Lower lobe of right lung (tissue), 2 donors: ENCODE results near the gene FXYD3. TPM values are rescaled to one million over a fixed set of nuclear protein-coding genes. Genes with fewer than 3 reads are reported as not detected.

Experiments used
- ATAC-seq, 2 donors: fragments of 200-7000 bp; cut with Tn5 transposase; one replicate each; pipeline ENCODE4 v1.9.1; 2020 to 2022; ENCODE audit warnings: mild to moderate bottlenecking in 2 of 2, moderate library complexity in 2 of 2
- DNase-seq: peaks from one replicate; pipeline ENCODE4 v3.0.0-alpha.2; 2020
- H3K27ac ChIP-seq: fragments of 200-600 bp; one replicate; pipeline ENCODE4 v1.8.0; 2022
- H3K27me3 ChIP-seq: fragments of 200-600 bp; one replicate; pipeline ENCODE4 v1.8.0; 2022; ENCODE audit warnings: low read depth
- H3K36me3 ChIP-seq: fragments of 200-600 bp; one replicate; pipeline ENCODE4 v1.8.0; 2022; ENCODE audit warnings: mild to moderate bottlenecking
- H3K4me1 ChIP-seq: fragments of 200-600 bp; one replicate; pipeline ENCODE4 v1.8.0; 2022
- H3K4me3 ChIP-seq: fragments of 200-600 bp; one replicate; pipeline ENCODE4 v1.8.0; 2022; ENCODE audit warnings: mild to moderate bottlenecking
- H3K9me3 ChIP-seq: fragments of 200-600 bp; one replicate; pipeline ENCODE4 v1.8.0; 2022
- intact Hi-C: fragments of 100-400 bp; cut with DNase I; formaldehyde crosslinking; loops from one replicate; pipeline ENCODE4 v1.11.0; 2022
- total RNA-seq: library from RNA; stranded (reverse); fragmentation: NEBNext Ultra II Directional; extraction: Animal tissue kit (Norgen Biotek cat#: 25700); gene quantifications from one replicate; pipeline ENCODE4 v1.2.1, GENCODE V29; 2021
- TF ChIP-seq, protein P1 (sequence below): fragments of 200-600 bp; IDR thresholded peaks from one replicate; pipeline ENCODE4 v1.8.0; 2022; ENCODE audit warnings: antibody characterized with exemption, mild to moderate bottlenecking
- donor health status: DM: no; HTN: yes; CAD: no; lungs with severe emphysema.

The FXYD3 gene
- total RNA-seq, 1 donor from 2014 or later, result 135 TPM

DNA sequence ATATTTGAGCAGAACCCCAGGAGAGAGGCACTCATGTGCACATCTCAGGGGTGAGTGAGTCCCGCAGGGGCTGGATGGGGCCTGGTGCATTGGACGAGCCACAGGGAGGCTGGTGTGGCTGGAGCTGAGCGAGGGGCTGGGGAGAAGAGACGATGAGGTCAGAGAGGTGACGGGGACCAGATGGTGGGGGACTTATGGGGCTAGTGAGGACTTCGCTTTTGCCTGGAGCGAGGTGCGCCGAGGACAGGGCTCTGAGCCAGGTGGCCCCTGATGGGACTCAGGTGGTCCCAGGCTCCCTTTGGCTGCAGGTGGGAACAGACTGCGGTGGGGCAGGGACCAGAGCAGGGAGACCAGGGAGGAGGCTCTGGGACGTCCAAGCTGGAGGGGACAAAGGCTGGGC is 6.9 kb upstream of the FXYD3 start:
- Histone ChIP-seq H3K9me3 (no peaks in the 10 kb centered on the region), H3K27me3 (no peaks in the 10 kb centered on the region), H3K36me3 (no peaks in the 10 kb centered on the region), H3K27ac (no peak overlapping the region), H3K4me1 (peaks cover 5% of the 10 kb centered on the region), H3K4me3 (no peak overlapping the region)
- DNase-seq, result no peak
- ATAC-seq, result peak in 1 of 2 donors; percentile 22
- intact Hi-C loops, result no loop called here
- TF ChIP-seq, protein P1, sequence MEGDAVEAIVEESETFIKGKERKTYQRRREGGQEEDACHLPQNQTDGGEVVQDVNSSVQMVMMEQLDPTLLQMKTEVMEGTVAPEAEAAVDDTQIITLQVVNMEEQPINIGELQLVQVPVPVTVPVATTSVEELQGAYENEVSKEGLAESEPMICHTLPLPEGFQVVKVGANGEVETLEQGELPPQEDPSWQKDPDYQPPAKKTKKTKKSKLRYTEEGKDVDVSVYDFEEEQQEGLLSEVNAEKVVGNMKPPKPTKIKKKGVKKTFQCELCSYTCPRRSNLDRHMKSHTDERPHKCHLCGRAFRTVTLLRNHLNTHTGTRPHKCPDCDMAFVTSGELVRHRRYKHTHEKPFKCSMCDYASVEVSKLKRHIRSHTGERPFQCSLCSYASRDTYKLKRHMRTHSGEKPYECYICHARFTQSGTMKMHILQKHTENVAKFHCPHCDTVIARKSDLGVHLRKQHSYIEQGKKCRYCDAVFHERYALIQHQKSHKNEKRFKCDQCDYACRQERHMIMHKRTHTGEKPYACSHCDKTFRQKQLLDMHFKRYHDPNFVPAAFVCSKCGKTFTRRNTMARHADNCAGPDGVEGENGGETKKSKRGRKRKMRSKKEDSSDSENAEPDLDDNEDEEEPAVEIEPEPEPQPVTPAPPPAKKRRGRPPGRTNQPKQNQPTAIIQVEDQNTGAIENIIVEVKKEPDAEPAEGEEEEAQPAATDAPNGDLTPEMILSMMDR, result no peak

DNA sequence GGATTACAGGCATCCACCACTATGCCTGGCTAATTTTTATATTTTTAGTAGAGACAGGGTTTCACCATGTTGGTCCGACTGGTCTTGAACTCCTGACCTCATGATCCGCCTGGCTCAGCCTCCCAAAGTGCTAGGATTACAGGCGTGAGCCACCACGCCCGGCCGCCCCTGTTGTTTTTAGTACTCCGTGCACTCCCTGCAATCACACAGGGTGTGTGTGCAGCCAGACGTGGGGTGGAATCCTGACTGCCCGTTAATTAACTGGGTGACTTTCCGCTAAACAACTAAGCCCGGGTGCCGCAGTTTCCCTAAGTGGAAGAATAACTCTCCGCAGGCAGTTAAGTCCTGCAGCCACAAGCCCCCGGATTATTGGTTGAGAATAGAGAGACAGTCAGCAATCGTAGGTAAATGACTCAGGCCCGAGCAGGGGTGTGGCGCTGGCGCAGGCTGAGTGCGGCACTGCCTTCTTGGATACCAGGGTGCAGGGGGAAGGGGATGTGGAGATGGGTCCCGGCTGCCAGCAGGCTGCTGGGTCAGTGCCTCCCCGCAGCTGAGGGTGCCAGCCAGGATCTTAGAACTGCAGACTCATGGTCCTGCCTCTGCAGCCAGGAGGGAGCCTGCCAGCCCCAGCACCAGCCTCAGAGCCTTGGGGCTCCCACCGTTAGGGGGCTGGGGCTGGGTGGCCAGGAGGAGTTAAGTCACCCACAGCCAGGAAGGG is 6.1 kb upstream of the FXYD3 start:
- ATAC-seq, result no peak
- no peak overlapping the region for H3K27ac ChIP-seq
- DNase-seq, result no peak

DNA sequence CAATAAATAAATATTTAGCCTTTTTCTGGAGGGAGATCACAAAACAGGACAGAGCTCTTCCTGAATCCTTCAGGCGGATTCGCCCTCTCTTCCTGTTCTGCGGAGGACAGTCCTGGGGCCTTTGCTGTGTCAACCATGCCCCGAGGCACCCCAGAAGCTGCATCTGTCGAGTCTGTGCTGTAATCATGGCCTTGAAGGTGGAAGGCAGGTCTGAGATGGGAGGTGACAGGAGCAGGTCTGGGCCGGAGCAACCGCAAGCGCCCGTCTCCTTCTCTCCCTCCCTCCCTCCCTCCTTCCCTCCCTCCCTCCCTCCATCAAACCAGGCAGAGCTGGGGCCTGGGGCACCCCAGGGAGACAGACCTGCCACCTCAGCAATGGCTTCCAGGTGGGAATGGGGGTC is 4.6 kb upstream of the FXYD3 start:
- intact Hi-C loops, result no loop called here
- TF ChIP-seq, protein P1, result no peak
- Histone ChIP-seq H3K36me3 (no peaks in the 10 kb centered on the region), H3K9me3 (no peaks in the 10 kb centered on the region), H3K27ac (no peak overlapping the region), H3K4me1 (peaks cover 17% of the 10 kb centered on the region), H3K27me3 (no peaks in the 10 kb centered on the region), H3K4me3 (no peak overlapping the region)
- no peak for DNase-seq
- no peak for ATAC-seq

More for the DNA sequence above, 6.1 kb upstream of the FXYD3 start:
- H3K36me3 ChIP-seq, result no peaks in the 10 kb centered on the region
- no peaks in the 10 kb centered on the region for H3K9me3 ChIP-seq
- TF ChIP-seq, protein P1, result no peak
- no peak overlapping the region for H3K4me3 ChIP-seq
- peaks cover 9% of the 10 kb centered on the region for H3K4me1 ChIP-seq
- no peaks in the 10 kb centered on the region for H3K27me3 ChIP-seq
- intact Hi-C loops, result no loop called here

DNA sequence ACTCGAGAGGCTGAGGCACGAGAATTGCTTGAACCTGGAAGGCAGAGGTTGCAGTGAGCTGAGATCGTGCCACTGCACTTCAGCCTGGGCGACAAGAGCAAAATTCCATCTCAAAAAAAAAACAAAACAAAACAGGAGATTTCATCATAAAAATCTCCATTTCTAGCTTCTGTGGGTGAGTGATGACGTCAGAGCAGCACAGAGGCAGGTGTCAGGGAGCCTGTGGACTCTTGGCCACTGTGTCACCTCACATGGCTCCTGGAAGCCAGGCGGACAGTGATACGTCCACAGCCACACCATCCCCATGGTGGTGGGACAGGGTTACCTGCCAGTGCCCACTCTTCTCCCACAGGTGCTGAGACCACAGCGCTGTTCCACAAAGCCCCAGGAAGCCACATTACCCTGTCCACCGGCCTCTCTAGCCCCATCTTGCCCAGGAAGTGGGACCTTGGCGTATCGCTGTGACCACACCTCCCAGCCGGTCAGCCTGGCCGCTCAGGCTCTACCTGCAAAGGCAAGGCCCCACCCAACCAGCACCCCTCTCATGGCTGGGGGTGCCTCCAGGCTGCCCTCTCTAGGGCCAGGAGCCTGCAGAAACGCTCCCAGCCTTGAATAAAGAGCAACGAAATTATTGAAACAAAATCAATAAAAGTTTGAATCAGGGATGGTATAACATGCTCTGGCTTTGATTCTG is 2.5 kb upstream of the FXYD3 start:
- intact Hi-C loops, result no loop called here

DNA sequence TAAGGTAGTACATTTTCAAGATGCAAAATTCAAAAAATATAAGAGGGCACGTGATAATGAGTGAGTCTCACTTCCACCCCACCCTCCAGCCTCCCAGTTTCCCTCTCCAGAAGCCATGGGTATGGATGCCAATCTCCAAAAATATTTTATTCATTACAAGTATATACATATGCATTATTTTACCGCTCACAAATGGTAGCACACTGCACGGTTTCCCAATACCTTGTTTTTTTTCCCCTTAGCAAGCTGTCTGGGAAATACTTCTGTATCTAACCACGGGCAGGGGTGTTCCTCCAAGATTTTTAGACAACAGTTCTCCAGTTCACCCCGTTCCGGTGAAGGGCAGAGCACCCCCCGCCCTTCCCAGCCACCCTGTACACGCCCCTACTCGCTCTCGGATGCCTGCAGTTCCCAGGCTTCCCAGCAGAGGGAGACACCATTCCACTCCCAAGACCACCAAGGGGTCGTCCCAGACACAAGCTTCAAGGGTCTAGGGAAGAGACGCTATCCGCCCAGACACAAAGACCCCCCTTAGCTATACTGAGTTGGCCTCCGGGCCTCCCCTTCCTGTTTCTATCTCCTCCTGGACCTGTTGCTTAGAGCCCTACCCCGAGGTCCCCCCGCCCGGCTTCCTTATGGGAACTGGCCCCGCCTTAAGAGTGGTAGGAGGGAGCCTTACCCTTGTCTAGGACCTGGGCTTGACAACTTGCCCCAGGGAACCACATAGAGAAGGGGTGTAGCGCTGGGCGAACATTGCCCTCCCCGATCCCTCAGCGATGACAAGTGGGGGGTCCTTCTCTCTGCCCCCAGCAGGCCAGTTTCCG is 1.1 kb upstream of the FXYD3 start:
- H3K27ac ChIP-seq, result peak overlapping the region; percentile 78
- intact Hi-C loops, result no loop called here
- H3K9me3 ChIP-seq, result no peaks in the 10 kb centered on the region
- peak overlapping the region; percentile 48 for H3K4me3 ChIP-seq
- DNase-seq, result peak; percentile 80
- no peaks in the 10 kb centered on the region for H3K27me3 ChIP-seq
- no peaks in the 10 kb centered on the region for H3K36me3 ChIP-seq
- TF ChIP-seq, protein P1, result peak; percentile 90
- H3K4me1 ChIP-seq, result peaks cover 12% of the 10 kb centered on the region
- ATAC-seq, result peak; percentile 74 to 77

More for the DNA sequence above, 2.5 kb upstream of the FXYD3 start:
- peaks cover 12% of the 10 kb centered on the region for H3K4me1 ChIP-seq
- DNase-seq (no peak), ATAC-seq (no peak)
- TF ChIP-seq, protein P1, result no peak
- H3K9me3 ChIP-seq, result no peaks in the 10 kb centered on the region
- no peaks in the 10 kb centered on the region for H3K27me3 ChIP-seq
- no peak overlapping the region for H3K27ac ChIP-seq
- H3K36me3 ChIP-seq, result no peaks in the 10 kb centered on the region
- no peak overlapping the region for H3K4me3 ChIP-seq
